CD14-positive monocyte (primary cell): ENCODE measurements around the gene ENTREP3. TPM values are rescaled to one million over a fixed set of nuclear protein-coding genes. Genes with fewer than 3 reads are reported as not detected.

Experiments used
- DNase-seq, 3 donors: peaks; one replicate each; pipeline ENCODE4 v3.0.0-alpha.2; 2011 to 2022
- H2AFZ ChIP-seq: 2 replicates; pipeline ENCODE4 v1.6.0; 2012; ENCODE audit warnings: mild to moderate bottlenecking, low read depth, low read length, inconsistent platforms; ENCODE audit not compliant: insufficient read depth, poor library complexity, severe bottlenecking
- H3K27ac ChIP-seq, 2 donors: 1 replicate in 1 of 2; 2 replicates in 1 of 2; pipeline ENCODE4 v1.5.1; 2012 to 2013; ENCODE audit warnings: low read length in 2 of 2, control low read depth in 1 of 2, inconsistent platforms in 1 of 2, low read depth in 1 of 2, mild to moderate bottlenecking in 1 of 2
- H3K27me3 ChIP-seq, 2 donors: one replicate each; pipeline versions ENCODE4 v1.6.0 to v1.6.1; 2011 to 2013; ENCODE audit warnings: low read length in 2 of 2; ENCODE audit not compliant: control insufficient read depth in 2 of 2, insufficient read depth in 2 of 2
- H3K36me3 ChIP-seq, 2 donors: replicated peaks in 1 of 2; 1 replicate in 1 of 2; 2 replicates in 1 of 2; pipeline versions ENCODE4 v1.5.1 to v1.6.1; 2012 to 2013; ENCODE audit warnings: low read length in 2 of 2, control low read depth in 1 of 2, inconsistent platforms in 1 of 2, mild to moderate bottlenecking in 1 of 2; ENCODE audit not compliant: insufficient read depth in 2 of 2, control insufficient read depth in 1 of 2
- H3K4me1 ChIP-seq, 2 donors: 1 replicate in 1 of 2; 2 replicates in 1 of 2; pipeline versions ENCODE4 v1.5.1 to v1.6.1; 2012 to 2013; ENCODE audit warnings: low read length in 2 of 2, control low read depth in 1 of 2, inconsistent platforms in 1 of 2, mild to moderate bottlenecking in 1 of 2, moderate library complexity in 1 of 2; ENCODE audit not compliant: insufficient read depth in 2 of 2, control insufficient read depth in 1 of 2
- H3K4me2 ChIP-seq: replicated peaks from 2 replicates; pipeline ENCODE3; 2012; ENCODE audit warnings: low read length, moderate library complexity, mild to moderate bottlenecking; ENCODE audit not compliant: poor library complexity, severe bottlenecking; ENCODE audit errors: extremely low read depth
- H3K4me3 ChIP-seq, 3 experiments: fragments of 200-600 bp in 1 of 3; sonication (generic) in 1 of 3; replicated peaks in 1 of 3; 1 replicate in 2 of 3; 2 replicates in 1 of 3; pipeline ENCODE4 v1.5.1; 2011 to 2013; ENCODE audit warnings: low read length in 3 of 3, mild to moderate bottlenecking in 3 of 3, control low read depth in 2 of 3, low read depth in 2 of 3, inconsistent platforms in 1 of 3, moderate library complexity in 1 of 3
- H3K79me2 ChIP-seq: 2 replicates; pipeline ENCODE4 v1.6.0; 2012; ENCODE audit warnings: mild to moderate bottlenecking, control low read depth, inconsistent platforms, low read length, moderate library complexity; ENCODE audit not compliant: insufficient read depth
- H3K9ac ChIP-seq: 2 replicates; pipeline ENCODE4 v1.6.0; 2017; ENCODE audit warnings: low read length, mild to moderate bottlenecking; ENCODE audit not compliant: insufficient read depth, poor library complexity, severe bottlenecking
- H3K9me3 ChIP-seq, 2 donors: replicated peaks in 1 of 2; 1 replicate in 1 of 2; 2 replicates in 1 of 2; pipeline versions ENCODE4 v1.5.1 to v1.6.1; 2012 to 2013; ENCODE audit warnings: low read length in 2 of 2, control low read depth in 1 of 2; ENCODE audit not compliant: control insufficient read depth in 1 of 2, insufficient read depth in 1 of 2
- H4K20me1 ChIP-seq: 2 replicates; pipeline ENCODE4 v1.6.0; 2012; ENCODE audit warnings: mild to moderate bottlenecking, low read length, control low read depth, moderate library complexity; ENCODE audit not compliant: insufficient read depth
- H3K27ac Mint-ChIP-seq, 7 donors: one replicate each; pipeline ENCODE4 v1.8.0; 2020; ENCODE audit warnings: mild to moderate bottlenecking in 7 of 7, mixed read lengths in 7 of 7, moderate library complexity in 6 of 7, inconsistent platforms in 2 of 7
- H3K27me3 Mint-ChIP-seq, 3 donors: one replicate each; pipeline ENCODE4 v1.8.0; 2021 to 2022; ENCODE audit warnings: low read depth in 3 of 3, mild to moderate bottlenecking in 3 of 3, mixed read lengths in 3 of 3, moderate library complexity in 3 of 3, inconsistent platforms in 1 of 3
- H3K36me3 Mint-ChIP-seq, 2 donors: one replicate each; pipeline ENCODE4 v1.8.0; 2020; ENCODE audit warnings: mixed read lengths in 2 of 2, inconsistent platforms in 1 of 2, mild to moderate bottlenecking in 1 of 2
- H3K4me1 Mint-ChIP-seq: one replicate; pipeline ENCODE4 v1.8.0; 2020; ENCODE audit warnings: mild to moderate bottlenecking, mixed read lengths
- H3K4me3 Mint-ChIP-seq, 2 donors: one replicate each; pipeline ENCODE4 v1.8.0; 2020; ENCODE audit warnings: mild to moderate bottlenecking in 2 of 2, mixed read lengths in 2 of 2, moderate library complexity in 1 of 2
- H3K9me3 Mint-ChIP-seq, 7 donors: one replicate each; pipeline ENCODE4 v1.8.0; 2020 to 2022; ENCODE audit warnings: mixed read lengths in 7 of 7, mild to moderate bottlenecking in 6 of 7, moderate library complexity in 6 of 7, inconsistent platforms in 2 of 7
- WGBS: methylation state at CpG from one replicate; pipeline ENCODE4 v1.1.5; 2013; ENCODE audit warnings: missing lambda C conversion rate; ENCODE audit not compliant: insufficient coverage; 5-methylcytosine and 5-hydroxymethylcytosine counted together
- intact Hi-C, 2 donors: fragments of 100-400 bp; cut with micrococcal nuclease; formaldehyde crosslinking; loops; one replicate each; pipeline versions ENCODE4 v1.15.0 to v1.15.1; 2023
- polyA plus RNA-seq, 3 donors: library from polyadenylated mRNA; depleted of rRNA in 1 of 3; unstranded in 2 of 3; stranded (reverse) in 1 of 3; fragments of 300-500 nt in 2 of 3; fragments of >200 nt in 1 of 3; fragmentation: Illumina TruSeq in 2 of 3; gene quantifications; 1 replicate in 2 of 3; 2 replicates in 1 of 3; pipeline ENCODE4 v1.2.3, GENCODE V29; 2012 to 2021
- TF ChIP-seq, protein P1 (sequence below): fragments of 200-600 bp; IDR thresholded peaks from one replicate; pipeline ENCODE4 v1.8.0; 2022; ENCODE audit warnings: antibody characterized with exemption, mild to moderate bottlenecking

The ENTREP3 gene
- polyA plus RNA-seq, 3 donors = 0.87 to 7.5 (median 1.9) TPM

DNA sequence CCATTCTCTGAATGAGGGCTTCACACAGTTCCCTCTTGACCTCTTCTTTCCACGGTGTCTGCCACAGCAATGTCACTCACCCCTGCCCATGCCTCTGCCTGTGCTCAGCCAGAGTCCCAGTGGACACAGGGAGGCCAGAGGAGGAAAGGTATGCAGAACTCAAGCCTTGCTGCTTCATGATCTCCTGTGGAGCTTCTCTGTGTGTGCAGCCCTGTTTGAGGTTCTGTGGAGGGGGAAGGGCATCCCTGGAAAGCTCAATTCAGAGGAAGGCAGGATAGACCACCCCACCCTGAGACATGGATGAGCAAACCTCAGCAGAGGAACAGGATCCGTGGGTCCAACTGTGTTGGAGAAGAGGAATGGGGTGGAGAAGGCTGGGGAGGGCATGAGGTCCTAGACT, 24.0 kb upstream of the ENTREP3 start:
- Mint-ChIP-seq H3K27ac (no peak overlapping the region), H3K4me1 (peaks cover 25% of the 10 kb centered on the region), H3K4me3 (peak overlapping the region in 1 of 2 donors; percentile 32), H3K27me3 (peaks cover 12 to 19% (median 14%) of the 10 kb centered on the region in 3 donors), H3K36me3 (no peaks in the 10 kb centered on the region), H3K9me3 (no peaks in the 10 kb centered on the region)
- Histone ChIP-seq H3K9me3 (no peaks in the 10 kb centered on the region), H3K27ac (no peak overlapping the region), H4K20me1 (no peaks in the 10 kb centered on the region), H3K4me2 (no peak overlapping the region), H3K36me3 (no peaks in the 10 kb centered on the region), H3K4me1 (peaks cover 16 to 20% of the 10 kb centered on the region in 2 donors), H3K79me2 (no peaks in the 10 kb centered on the region), H3K27me3 (peaks cover 0 to 20% of the 10 kb centered on the region in 2 donors), H2AFZ (no peak overlapping the region), H3K4me3 (no peak overlapping the region), H3K9ac (no peak overlapping the region)
- intact Hi-C loops = loop anchor here (2.0 to 5.0 kb wide), 2 partner anchors 43 to 44 kb away; partner anchors contain the start of gene RUSC1 (in 1 of the 2)
- WGBS = 86% methylated on average over 1 of the region's 2 CpGs
- no peak for DNase-seq
- TF ChIP-seq, protein P1, sequence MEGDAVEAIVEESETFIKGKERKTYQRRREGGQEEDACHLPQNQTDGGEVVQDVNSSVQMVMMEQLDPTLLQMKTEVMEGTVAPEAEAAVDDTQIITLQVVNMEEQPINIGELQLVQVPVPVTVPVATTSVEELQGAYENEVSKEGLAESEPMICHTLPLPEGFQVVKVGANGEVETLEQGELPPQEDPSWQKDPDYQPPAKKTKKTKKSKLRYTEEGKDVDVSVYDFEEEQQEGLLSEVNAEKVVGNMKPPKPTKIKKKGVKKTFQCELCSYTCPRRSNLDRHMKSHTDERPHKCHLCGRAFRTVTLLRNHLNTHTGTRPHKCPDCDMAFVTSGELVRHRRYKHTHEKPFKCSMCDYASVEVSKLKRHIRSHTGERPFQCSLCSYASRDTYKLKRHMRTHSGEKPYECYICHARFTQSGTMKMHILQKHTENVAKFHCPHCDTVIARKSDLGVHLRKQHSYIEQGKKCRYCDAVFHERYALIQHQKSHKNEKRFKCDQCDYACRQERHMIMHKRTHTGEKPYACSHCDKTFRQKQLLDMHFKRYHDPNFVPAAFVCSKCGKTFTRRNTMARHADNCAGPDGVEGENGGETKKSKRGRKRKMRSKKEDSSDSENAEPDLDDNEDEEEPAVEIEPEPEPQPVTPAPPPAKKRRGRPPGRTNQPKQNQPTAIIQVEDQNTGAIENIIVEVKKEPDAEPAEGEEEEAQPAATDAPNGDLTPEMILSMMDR = no peak

- H4K20me1 ChIP-seq = no peaks in the 10 kb centered on the region
- intact Hi-C loops = loop anchor here (2.0 to 5.0 kb wide), 2 partner anchors 44 kb away; partner anchors contain the start of gene RUSC1 (in 1 of the 2)
- Mint-ChIP-seq H3K9me3 (no peaks in the 10 kb centered on the region), H3K27ac (peak overlapping the region in 1 of 7 donors; percentile 43), H3K27me3 (peaks cover 12 to 19% (median 14%) of the 10 kb centered on the region in 3 donors), H3K4me1 (peaks cover 28% of the 10 kb centered on the region), H3K4me3 (peak overlapping the region; percentile 57 to 87), H3K36me3 (no peaks in the 10 kb centered on the region)
- H2AFZ ChIP-seq = no peak overlapping the region
- no peak overlapping the region for H3K27ac ChIP-seq
- H3K4me3 ChIP-seq = no peak overlapping the region
- H3K4me2 ChIP-seq = no peak overlapping the region
- H3K27me3 ChIP-seq = peaks cover 0 to 20% of the 10 kb centered on the region in 2 donors
- no peaks in the 10 kb centered on the region for H3K9me3 ChIP-seq
- TF ChIP-seq, protein P1 = peak; percentile 5
- DNase-seq = no peak
- no peak overlapping the region for H3K9ac ChIP-seq
- H3K79me2 ChIP-seq = no peaks in the 10 kb centered on the region
- H3K36me3 ChIP-seq = no peaks in the 10 kb centered on the region
- 77% methylated on average over 6 of the region's 10 CpGs for WGBS
- peaks cover 19 to 24% of the 10 kb centered on the region in 2 donors for H3K4me1 ChIP-seq
Observed at GRCh38 chr1:155278689-155279160, 23.4 kb upstream of the ENTREP3 start.
